ENCODE measurements around the gene INPP4A.
A peak's percentile ranks its signal among the peaks of the same experiment; 100 is the strongest.

INPP4A gene

GRCh38 chr2:98467652-98468051 lies 23.0 kb downstream of the INPP4A start:
- no peak overlapping the region for H3K4me3 ChIP-seq
- H3K4me1 ChIP-seq = peaks cover 65% of the 10 kb centered on the region
- H4K20me1 ChIP-seq = peaks cover 41% of the 10 kb centered on the region
- no peaks in the 10 kb centered on the region for H3K27me3 ChIP-seq
- H3K27ac ChIP-seq = no peak overlapping the region
- 0 out of 2 replicates have a peak, but pooled peaks cover 4% of the 10 kb centered on the region for H3K9me3 ChIP-seq
- 0 out of 2 replicates have a peak, but pooled peaks cover 7% of the 10 kb centered on the region for H3K36me3 ChIP-seq
- H3K9ac ChIP-seq = no peak overlapping the region
- peak overlapping the region; percentile 93; the same call in 1 of the 2 replicates for H3K4me2 ChIP-seq
- no peak for TF ChIP-seq Cebpa-rat (IDR thresholded peaks at IDR 0.05)

GRCh38 chr2:98468621-98469236 lies 24.1 kb downstream of the INPP4A start:
- TF ChIP-seq Cebpa-rat (IDR thresholded peaks at IDR 0.05) = no peak
- Histone ChIP-seq H3K9ac (no peak overlapping the region), H3K9me3 (0 out of 2 replicates have a peak, but pooled peaks cover 4% of the 10 kb centered on the region), H3K27me3 (no peaks in the 10 kb centered on the region), H3K4me1 (peaks cover 65% of the 10 kb centered on the region), H3K4me3 (no peak overlapping the region), H3K36me3 (0 out of 2 replicates have a peak, but pooled peaks cover 7% of the 10 kb centered on the region), H4K20me1 (peaks cover 52% of the 10 kb centered on the region), H3K4me2 (no peak overlapping the region), H3K27ac (no peak overlapping the region)

- Histone ChIP-seq H4K20me1 (peaks cover 65% of the 10 kb centered on the region), H3K4me3 (no peak overlapping the region), H3K4me2 (no peak overlapping the region), H3K27ac (no peak overlapping the region), H3K27me3 (no peaks in the 10 kb centered on the region), H3K4me1 (peaks cover 65% of the 10 kb centered on the region), H3K9ac (no peak overlapping the region), H3K9me3 (0 out of 2 replicates have a peak, but pooled peaks cover 4% of the 10 kb centered on the region), H3K36me3 (0 out of 2 replicates have a peak, but pooled peaks cover 7% of the 10 kb centered on the region)
- TF ChIP-seq Cebpa-rat (IDR thresholded peaks at IDR 0.05) = no peak
Observed at GRCh38 chr2:98469862-98470544, 25.3 kb downstream of the INPP4A start.

DNA sequence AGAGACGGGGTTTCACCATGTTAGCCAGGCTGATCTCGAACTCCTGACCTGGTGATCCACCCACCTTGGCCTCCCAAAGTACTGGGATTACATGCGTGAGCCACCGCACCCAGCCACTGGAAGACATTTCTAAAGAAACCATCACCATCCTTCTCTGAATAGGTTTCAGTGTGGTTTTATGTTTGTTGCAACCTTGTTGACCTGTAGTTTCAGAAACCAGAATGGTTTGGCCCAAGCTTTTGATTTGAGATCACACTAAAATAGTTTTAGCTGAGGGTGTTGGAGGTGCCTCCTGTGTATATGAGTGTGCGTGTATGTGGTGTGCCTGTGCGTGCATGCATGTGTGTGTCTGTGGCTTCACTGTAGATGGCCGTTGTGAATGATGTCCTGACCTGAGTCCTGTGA lies 26.2 kb downstream of the INPP4A start:
- no peak overlapping the region for H3K4me2 ChIP-seq
- TF ChIP-seq Cebpa-rat (IDR thresholded peaks at IDR 0.05) = no peak
- H3K27me3 ChIP-seq = no peaks in the 10 kb centered on the region
- no peak overlapping the region for H3K9ac ChIP-seq
- H4K20me1 ChIP-seq = peaks cover 65% of the 10 kb centered on the region
- 0 out of 2 replicates have a peak, but pooled peaks cover 4% of the 10 kb centered on the region for H3K9me3 ChIP-seq
- H3K36me3 ChIP-seq = 0 out of 2 replicates have a peak, but pooled peaks cover 7% of the 10 kb centered on the region
- peaks cover 62% of the 10 kb centered on the region for H3K4me1 ChIP-seq
- H3K4me3 ChIP-seq = no peak overlapping the region
- no peak overlapping the region for H3K27ac ChIP-seq

DNA sequence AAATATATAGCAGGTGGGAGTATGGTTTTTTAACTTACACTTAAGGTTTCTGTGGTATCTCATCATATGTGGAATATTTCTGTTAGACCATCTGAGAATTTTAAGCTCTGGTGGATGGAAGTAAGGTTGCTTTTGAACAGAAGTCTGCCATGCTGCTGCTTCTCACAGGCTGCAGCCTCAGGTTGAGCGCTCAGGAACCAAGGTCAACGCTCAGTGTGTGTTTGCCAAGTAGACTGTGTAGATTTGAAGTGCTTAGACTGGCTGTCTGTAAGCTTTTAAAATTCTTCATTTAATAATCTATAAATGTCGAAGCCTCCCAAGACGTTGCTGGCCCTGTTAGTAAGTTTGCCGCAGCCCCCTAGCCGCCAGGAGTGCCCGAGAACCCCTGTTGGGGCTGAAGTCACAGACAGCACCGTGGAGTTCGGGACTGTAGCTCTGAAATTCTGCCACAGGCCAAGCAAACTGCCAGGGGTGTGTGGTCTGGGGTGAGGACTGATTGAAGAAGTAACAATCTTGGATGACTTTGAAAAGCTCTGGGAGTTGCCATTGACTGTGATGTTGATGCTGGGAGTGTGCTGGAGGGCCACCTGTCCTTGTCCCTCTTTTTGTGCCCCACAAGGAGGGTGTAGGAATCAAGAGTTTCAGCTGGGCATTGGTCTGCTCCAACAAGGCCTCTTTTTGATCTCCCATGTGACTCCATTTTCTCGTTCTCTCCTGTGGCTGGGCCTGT lies 26.9 kb downstream of the INPP4A start:
- Histone ChIP-seq H4K20me1 (peaks cover 65% of the 10 kb centered on the region), H3K4me3 (no peak overlapping the region), H3K9ac (no peak overlapping the region), H3K9me3 (0 out of 2 replicates have a peak, but pooled peaks cover 4% of the 10 kb centered on the region), H3K36me3 (0 out of 2 replicates have a peak, but pooled peaks cover 7% of the 10 kb centered on the region), H3K27ac (peak overlapping the region; percentile 9; the same call in 1 of the 2 replicates), H3K4me2 (peak overlapping the region; percentile 62), H3K4me1 (peaks cover 62% of the 10 kb centered on the region), H3K27me3 (no peaks in the 10 kb centered on the region)
- TF ChIP-seq Cebpa-rat (IDR thresholded peaks at IDR 0.05) = no peak

DNA sequence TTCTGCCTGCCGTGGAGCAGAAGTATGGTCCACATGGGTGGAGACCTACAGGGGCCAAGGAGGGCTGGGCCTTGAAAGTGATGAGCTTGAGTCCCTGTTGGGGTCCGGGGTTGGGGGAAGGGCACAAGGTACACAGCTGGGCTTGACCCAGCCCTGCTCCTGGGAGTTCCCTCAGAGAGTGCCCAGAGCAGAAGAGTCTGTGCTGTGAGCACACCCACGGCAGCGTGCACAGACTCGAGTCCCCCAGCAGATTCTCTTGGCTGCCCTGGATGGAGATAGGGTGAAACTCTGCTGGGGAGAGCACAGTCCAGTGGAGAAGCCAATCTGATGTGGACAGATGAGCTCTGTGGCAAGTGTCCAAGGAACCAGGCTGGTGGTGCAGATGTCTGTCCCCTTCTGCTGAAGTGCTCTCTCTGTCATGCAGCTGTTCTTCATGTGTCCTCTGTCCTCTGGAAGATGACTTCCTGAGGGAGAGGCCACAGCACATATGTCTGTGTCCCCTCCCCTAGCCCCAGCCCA lies 27.5 kb downstream of the INPP4A start:
- Histone ChIP-seq H3K9ac (peak overlapping the region; percentile 37; the same call in 1 of the 2 replicates), H3K27ac (peak overlapping the region; percentile 9; the same call in 1 of the 2 replicates), H3K27me3 (no peaks in the 10 kb centered on the region), H3K9me3 (0 out of 2 replicates have a peak, but pooled peaks cover 4% of the 10 kb centered on the region), H3K36me3 (0 out of 2 replicates have a peak, but pooled peaks cover 7% of the 10 kb centered on the region), H3K4me2 (peak overlapping the region; percentile 62), H3K4me1 (peaks cover 62% of the 10 kb centered on the region), H4K20me1 (peaks cover 70% of the 10 kb centered on the region), H3K4me3 (no peak overlapping the region)
- TF ChIP-seq Cebpa-rat (IDR thresholded peaks at IDR 0.05) = no peak

DNA sequence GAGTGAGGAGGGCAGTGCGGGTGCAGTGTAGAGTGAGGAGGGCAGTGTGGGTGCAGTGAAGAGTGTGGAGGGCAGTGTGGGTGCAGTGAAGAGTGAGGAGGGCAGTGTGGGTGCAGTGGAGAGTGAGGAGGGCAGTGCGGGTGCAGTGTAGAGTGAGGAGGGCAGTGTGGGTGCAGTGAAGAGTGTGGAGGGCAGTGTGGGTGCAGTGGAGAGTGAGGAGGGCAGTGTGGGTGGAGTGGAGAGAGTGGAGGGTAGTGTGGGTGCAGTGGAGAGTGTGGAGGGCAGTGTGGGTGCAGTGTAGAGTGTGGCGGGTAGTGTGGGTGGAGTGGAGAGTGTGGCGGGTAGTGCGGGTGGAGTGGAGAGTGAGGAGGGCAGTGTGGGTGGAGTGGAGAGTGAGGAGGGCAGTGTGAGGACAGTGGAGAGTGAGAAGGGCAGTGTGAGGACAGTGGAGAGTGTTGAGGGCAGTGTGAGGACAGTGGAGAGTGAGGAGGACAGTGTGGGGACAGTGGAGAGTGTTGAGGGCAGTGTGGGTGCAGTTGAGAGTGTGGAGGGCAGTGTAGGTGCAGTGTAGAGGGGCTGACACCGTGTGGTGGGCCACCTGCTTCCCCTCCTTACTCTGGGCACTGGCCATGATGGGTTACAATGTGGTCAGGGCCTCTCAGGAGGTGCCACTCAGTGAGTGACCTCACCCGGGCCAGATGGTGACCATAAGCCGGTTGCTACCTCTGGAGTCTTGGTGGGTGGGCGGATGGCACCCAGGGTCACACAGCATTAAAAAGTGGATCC lies 28.5 kb downstream of the INPP4A start:
- TF ChIP-seq Cebpa-rat (IDR thresholded peaks at IDR 0.05) = no peak
- Histone ChIP-seq H3K36me3 (0 out of 2 replicates have a peak, but pooled peaks cover 7% of the 10 kb centered on the region), H3K27ac (no peak overlapping the region), H3K27me3 (no peaks in the 10 kb centered on the region), H3K4me2 (peak overlapping the region; percentile 62), H3K9me3 (0 out of 2 replicates have a peak, but pooled peaks cover 4% of the 10 kb centered on the region), H4K20me1 (peaks cover 80% of the 10 kb centered on the region), H3K9ac (no peak overlapping the region), H3K4me1 (peaks cover 68% of the 10 kb centered on the region), H3K4me3 (no peak overlapping the region)

DNA sequence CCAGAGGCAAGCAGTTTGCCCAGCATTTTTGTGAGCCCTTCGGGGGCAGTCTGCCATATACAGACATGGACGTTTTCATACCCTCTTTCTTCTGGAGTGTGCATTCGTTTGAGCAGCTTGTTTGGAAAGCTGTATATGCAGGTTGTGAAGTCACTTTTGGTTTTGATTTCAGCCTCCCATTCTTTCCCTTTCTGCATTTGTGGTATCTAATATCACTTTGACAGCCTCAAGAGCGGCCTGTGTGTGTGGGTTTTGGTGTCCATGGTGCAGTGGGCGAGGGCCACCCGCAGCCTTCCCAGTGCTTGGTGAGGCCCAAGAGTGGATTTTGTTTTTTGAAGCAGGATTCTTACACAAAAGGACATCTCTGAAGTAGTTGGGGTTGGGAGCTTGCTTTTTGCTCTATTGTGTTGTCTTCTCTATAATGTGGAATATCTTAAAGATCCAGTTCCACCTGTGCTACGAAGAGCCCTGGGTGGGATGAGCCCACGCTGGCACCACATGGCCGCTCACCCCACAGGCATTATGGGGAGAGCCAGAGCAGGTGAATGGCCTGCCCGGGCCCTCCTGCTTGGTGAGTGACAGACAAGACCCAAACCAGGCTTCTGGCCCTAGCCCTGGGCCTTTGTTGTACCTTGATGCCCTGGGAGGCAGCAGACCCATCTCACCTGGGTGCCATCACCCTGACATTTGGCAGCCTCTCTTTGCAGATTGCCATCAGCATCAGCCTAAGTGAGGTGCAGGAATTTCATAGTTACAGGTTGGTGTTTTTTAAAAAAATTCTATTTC lies 29.5 kb downstream of the INPP4A start:
- Histone ChIP-seq H3K27me3 (no peaks in the 10 kb centered on the region), H3K36me3 (0 out of 2 replicates have a peak, but pooled peaks cover 7% of the 10 kb centered on the region), H3K27ac (no peak overlapping the region), H3K4me1 (peaks cover 78% of the 10 kb centered on the region), H4K20me1 (peaks cover 90% of the 10 kb centered on the region), H3K4me2 (peak overlapping the region; percentile 33), H3K9ac (no peak overlapping the region), H3K9me3 (0 out of 2 replicates have a peak, but pooled peaks cover 4% of the 10 kb centered on the region), H3K4me3 (no peak overlapping the region)
- TF ChIP-seq Cebpa-rat (IDR thresholded peaks at IDR 0.05) = no peak
